ENCODE measurements around the gene MORN1.

Gene MORN1

DNA sequence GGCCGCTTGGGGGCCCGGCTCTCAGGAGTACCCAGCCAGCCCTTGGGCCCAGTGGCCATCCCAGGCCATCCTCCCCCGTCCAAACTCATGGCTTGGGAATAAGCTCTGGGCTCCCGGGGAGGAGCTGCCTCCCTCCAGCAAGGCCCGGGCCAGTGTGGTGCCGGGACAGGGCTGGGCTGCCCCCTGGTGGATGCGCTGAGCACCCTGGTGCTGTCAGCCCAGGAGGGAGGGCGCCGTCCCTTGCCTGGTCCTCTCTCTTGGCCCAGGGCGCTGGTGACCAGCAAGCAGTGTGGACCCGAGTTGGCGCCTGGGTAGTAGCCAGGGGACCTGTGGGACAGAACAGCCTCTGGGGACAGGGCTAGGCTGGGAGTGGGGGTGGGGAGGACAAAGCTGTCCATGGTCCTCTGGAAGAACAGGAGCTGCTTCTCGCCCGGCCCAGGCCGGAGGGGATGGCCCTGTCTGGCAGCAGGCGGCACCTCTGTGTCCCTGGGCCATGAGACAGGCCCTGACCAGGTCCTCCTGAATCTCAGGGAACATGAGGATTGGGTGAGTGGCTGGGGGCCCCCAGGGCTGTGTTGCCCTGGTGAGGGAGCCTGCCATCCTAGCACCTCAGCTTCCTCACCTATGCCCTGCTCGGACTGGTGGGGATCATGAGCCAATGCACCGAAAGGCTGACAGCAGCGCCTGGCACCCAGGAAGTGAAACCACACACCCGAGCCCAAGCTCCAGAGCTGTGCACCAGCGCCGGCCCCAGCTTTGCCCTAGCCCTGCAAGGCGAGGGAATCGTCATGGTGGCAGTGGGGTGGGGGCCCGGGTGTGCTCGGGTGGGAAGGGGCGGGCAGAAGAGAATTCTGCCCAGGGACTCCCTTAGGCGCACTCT is 9.4 kb downstream of the MORN1 start:
- DNase-seq = peak; percentile 82 to 91
- peaks cover 0 to 13% (median 0%) of the 10 kb centered on the region in 3 donors for H3K36me3 ChIP-seq
- H3K4me3 ChIP-seq = no peak overlapping the region
- H3K27me3 ChIP-seq = no peaks in the 10 kb centered on the region
- H3K27ac ChIP-seq = peak overlapping the region; percentile 48
- H3K9me3 ChIP-seq = no peaks in the 10 kb centered on the region
- TF ChIP-seq, protein P1, sequence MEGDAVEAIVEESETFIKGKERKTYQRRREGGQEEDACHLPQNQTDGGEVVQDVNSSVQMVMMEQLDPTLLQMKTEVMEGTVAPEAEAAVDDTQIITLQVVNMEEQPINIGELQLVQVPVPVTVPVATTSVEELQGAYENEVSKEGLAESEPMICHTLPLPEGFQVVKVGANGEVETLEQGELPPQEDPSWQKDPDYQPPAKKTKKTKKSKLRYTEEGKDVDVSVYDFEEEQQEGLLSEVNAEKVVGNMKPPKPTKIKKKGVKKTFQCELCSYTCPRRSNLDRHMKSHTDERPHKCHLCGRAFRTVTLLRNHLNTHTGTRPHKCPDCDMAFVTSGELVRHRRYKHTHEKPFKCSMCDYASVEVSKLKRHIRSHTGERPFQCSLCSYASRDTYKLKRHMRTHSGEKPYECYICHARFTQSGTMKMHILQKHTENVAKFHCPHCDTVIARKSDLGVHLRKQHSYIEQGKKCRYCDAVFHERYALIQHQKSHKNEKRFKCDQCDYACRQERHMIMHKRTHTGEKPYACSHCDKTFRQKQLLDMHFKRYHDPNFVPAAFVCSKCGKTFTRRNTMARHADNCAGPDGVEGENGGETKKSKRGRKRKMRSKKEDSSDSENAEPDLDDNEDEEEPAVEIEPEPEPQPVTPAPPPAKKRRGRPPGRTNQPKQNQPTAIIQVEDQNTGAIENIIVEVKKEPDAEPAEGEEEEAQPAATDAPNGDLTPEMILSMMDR (IDR thresholded peaks at IDR 0.05) = peak; percentile 97 to 99
- intact Hi-C loops (cut with DNase I; ENCODE audit: low total_unique reads) = loop anchor here (1.0 to 10.0 kb wide), 2 partner anchors 67 to 187 kb away; no protein-coding TSS in a partner anchor
- H3K4me1 ChIP-seq = peaks cover 0 to 16% (median 12%) of the 10 kb centered on the region in 4 donors

DNA sequence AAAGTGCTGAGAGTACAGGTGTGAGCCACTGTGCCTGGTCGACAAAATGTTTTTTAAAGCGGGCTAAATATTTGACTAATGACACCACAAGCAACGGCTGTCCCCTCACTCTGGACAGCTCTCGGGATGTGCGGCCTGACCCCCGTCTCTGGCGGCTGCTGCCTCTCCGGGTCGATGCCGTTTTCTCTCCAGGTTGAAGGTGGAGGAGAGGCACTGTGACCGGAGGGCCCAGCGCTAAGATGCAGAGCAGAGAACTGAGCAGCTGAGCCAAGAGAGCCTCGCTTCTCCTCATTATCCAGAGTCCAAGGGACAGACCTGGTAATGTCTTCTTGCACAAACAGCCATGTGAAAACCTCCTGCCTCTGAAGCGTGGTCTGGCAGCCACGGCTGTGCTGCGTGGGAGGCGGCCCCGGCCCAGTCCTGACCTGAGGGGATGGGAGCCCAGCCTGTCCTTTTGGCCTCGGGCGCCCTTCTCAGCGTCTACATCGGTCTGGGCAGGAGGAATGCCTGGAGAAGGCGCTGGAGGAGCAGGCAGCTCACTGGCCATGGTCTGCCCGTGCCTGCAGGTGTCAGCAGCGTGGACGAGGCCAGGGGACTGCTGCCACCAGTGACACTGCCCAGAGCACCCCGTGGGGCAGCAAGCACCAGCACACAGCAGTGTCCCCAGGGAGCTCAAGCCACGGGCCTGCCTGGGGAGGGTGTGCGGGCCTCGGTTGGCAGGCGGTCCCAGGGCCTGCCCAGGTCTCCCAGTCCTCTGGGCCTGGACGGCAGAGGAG is 10.3 kb downstream of the MORN1 start:
- Histone ChIP-seq H3K4me1 (peaks cover 0 to 16% (median 12%) of the 10 kb centered on the region in 4 donors), H3K36me3 (peaks cover 0 to 4% (median 0%) of the 10 kb centered on the region in 3 donors), H3K27ac (peak overlapping the region; percentile 48), H3K4me3 (no peak overlapping the region), H3K27me3 (no peaks in the 10 kb centered on the region), H3K9me3 (no peaks in the 10 kb centered on the region)
- no peak for DNase-seq
- TF ChIP-seq, protein P1 (IDR thresholded peaks at IDR 0.05) = no peak
- intact Hi-C loops (cut with DNase I; ENCODE audit: low total_unique reads) = loop anchor here (1.0 to 10.0 kb wide), 2 partner anchors 66 to 186 kb away; no protein-coding TSS in a partner anchor

DNA sequence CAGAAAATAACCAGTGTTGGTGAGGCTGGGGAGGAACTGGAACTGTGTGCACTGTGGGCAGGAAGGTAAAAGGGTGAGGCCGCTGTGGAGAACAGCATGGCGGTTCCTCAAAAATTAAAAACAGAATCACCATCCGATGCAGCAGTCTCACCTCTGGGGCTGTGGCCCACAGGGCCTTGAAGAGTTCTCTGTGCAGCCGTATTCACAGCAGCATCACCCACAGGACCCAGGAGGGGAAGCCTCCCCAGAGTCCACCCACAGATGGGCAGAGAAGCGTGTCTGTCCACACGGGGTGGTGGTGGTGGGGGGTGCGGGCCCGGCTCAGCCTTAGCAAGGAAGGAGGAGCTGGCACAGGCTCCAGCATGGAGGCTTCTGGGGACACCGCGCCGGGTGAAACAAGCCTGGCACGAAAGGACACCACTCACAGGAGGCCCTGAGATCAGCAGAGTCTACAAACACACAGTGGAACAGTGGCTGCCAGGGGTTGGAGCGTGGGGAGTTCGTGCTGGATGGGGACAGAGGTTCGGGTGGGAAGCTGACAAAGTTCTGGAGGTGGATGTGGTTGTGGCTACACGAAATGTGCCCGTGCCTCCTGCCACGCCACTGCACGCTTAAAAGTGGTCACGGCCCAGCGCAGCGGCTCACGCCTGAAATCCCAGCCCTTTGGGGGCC is 11.5 kb downstream of the MORN1 start:
- Histone ChIP-seq H3K4me3 (no peak overlapping the region), H3K27ac (no peak overlapping the region), H3K27me3 (no peaks in the 10 kb centered on the region), H3K4me1 (peaks cover 0 to 16% (median 12%) of the 10 kb centered on the region in 4 donors), H3K36me3 (no peaks in the 10 kb centered on the region), H3K9me3 (no peaks in the 10 kb centered on the region)
- intact Hi-C loops (cut with DNase I; ENCODE audit: low total_unique reads) = loop anchor here (10.0 kb wide), 1 partner anchor 65 kb away; no protein-coding TSS in a partner anchor
- TF ChIP-seq, protein P1 (IDR thresholded peaks at IDR 0.05) = no peak
- peak in 1 of 2 donors; percentile 15 for DNase-seq

DNA sequence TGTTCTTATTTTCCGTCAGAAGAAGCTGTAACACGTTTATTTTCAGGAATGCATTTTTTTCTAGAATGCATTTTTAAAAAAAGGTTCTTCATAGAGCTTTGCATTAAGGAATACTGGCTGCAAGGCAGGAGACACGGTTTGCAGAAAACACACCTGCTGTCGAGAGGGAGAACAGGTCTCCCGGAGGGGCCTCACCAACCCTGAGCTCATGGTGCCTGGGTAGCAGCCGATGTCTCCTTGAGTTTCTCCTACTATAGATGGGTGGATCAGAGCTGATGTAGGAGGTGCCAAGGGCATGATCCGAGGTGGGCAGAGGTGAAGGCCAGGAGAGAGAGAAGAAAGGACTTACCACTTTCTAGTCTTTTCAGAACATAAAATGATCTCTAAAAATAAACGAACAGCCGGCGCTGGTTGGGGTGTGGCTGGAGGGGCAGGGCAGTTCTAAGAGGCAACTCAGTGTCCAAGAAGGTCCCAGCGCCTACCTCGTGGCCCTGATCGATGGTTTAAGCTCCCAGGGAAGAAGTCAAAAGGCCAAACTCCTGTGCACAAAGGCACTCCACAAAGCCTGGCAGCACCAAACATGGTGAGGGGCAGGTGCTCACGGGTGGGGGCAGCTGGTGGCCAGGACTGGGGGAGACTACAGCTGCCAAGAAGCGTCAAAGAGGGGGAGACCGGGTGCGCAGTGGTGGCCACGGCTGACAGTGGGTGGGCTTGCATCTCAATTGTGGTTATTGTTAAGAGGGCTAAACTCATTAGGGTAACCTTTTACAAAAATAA is 12.2 kb downstream of the MORN1 start:
- H3K9me3 ChIP-seq = no peaks in the 10 kb centered on the region
- no peaks in the 10 kb centered on the region for H3K27me3 ChIP-seq
- H3K27ac ChIP-seq = no peak overlapping the region
- intact Hi-C loops (cut with DNase I; ENCODE audit: low total_unique reads) = no loop called here
- peaks cover 0 to 16% (median 12%) of the 10 kb centered on the region in 4 donors for H3K4me1 ChIP-seq
- no peak overlapping the region for H3K4me3 ChIP-seq
- no peak for DNase-seq
- no peaks in the 10 kb centered on the region for H3K36me3 ChIP-seq
- TF ChIP-seq, protein P1 (IDR thresholded peaks at IDR 0.05) = no peak
